DMS114 treated with DMSO at 0.1 percent for 48 hours (cell line): ENCODE data around the gene CBX5.
"Not testable (repeated sequence)": the region's sequence is repeated elsewhere in the genome, so short reads cannot be mapped to it uniquely, and the experiment has no call there.

Experiments used
- DNase-seq: peaks from one replicate; lab custom pipeline; 2025; ENCODE audit not compliant: unreplicated experiment; lab: John Stamatoyannopoulos, UW

Gene CBX5

GRCh38 chr12:54200412-54200811 is 79.5 kb downstream of the CBX5 start:
- DNase-seq = no peak

- DNase-seq = no peak
Observed at GRCh38 chr12:54199917-54200316, 80.0 kb downstream of the CBX5 start.

GRCh38 chr12:54199034-54199433 is 80.9 kb downstream of the CBX5 start:
- DNase-seq = no peak

DNA sequence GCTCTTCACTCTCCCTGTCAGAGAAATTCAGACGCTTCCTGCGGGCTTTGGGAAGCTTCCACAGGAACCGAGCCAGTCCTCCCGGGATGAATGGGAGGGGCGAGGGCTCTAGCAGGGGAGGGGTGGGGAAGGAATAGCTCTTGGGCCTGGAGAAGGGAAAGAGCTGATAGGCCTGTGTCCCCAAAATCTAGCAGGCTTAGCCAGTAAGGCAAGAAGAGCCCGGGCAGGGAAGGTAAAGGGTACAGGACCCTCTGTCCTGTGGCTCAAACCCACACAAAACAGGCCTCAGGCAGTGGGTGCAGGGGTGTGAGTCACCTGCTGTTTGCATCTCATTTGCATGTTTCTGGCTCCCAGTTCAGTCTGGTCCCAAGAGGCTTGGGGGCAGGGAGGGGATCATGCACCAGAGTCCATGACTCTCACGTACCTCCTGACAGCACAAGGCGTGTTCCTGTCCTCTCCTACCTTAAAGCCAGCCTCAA is 82.5 kb downstream of the CBX5 start:
- no peak for DNase-seq

- DNase-seq = no peak
Observed at GRCh38 chr12:54197010-54197409, 82.9 kb downstream of the CBX5 start.

DNA sequence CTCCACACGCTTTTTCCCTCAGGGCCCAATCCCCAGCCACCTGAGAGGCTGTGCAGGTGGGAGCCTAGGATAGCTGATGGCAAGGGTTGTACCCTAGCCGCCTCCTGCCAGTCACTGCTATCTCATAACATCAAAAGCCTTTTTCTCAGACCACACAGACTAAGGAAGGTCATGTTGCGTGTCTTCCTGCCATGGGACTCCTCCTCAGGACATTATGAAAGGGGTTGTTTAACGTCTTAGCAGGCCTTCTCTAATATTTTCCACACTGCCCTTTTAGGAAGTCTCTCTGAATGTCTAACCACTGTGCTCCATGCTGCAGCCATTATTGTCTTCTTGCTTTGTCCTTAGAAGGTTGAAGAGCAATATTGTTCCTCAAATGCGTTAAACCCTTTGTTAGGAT is 83.5 kb downstream of the CBX5 start:
- no peak for DNase-seq

- no peak for DNase-seq
Observed at GRCh38 chr12:54195737-54196347, 84.1 kb downstream of the CBX5 start.

- no peak for DNase-seq
Observed at GRCh38 chr12:54195080-54195736, 84.7 kb downstream of the CBX5 start.

- DNase-seq = not testable (repeated sequence)
Observed at GRCh38 chr12:54194611-54195010, 85.3 kb downstream of the CBX5 start.

DNA sequence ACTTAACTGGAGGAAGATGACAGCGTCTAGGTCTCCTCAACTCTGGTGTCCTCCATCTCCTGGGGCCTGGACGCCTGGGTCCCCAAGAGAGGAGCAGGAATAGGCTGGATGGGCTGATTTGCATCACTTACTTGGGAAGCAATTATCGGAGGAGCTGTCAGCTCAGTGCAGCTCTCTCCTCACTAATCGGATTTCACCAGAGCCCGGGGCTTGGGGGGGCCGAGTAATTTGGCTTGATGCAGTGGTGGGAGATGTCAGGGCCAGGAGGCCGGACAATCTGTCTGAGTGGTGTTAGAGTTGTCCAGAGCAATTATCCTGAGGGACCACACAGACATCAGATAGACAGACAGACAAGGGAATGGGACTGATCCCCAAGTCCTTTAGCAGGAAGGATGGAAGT is 86.5 kb downstream of the CBX5 start:
- DNase-seq = no peak

GRCh38 chr12:54191550-54192022 is 88.3 kb downstream of the CBX5 start:
- peak; percentile 87 for DNase-seq

- no peak for DNase-seq
Observed at GRCh38 chr12:54191126-54191525, 88.8 kb downstream of the CBX5 start.

- DNase-seq = no peak
Observed at GRCh38 chr12:54189198-54189539, 90.8 kb downstream of the CBX5 start.

- DNase-seq = no peak
Observed at GRCh38 chr12:54187075-54187474, 92.8 kb downstream of the CBX5 start.

DNA sequence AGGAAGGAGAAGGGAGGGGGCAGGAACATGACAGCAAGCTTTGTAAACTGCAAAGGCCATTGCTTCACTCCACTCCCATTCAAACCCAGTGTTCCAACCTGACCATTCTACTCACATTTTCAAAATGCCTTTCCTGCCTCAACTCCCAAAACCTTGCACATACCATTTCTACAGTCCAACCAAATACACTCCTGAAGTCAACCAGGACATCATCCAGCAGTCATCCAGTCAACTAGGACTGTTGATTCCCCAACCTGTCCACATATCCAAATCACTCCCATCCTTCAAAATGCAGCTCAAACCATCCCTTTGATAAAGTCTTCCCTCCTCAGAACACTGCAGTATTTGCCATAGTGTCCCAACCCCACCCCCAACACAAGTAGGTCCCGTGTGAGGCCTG is 94.0 kb downstream of the CBX5 start:
- DNase-seq = no peak

DNA sequence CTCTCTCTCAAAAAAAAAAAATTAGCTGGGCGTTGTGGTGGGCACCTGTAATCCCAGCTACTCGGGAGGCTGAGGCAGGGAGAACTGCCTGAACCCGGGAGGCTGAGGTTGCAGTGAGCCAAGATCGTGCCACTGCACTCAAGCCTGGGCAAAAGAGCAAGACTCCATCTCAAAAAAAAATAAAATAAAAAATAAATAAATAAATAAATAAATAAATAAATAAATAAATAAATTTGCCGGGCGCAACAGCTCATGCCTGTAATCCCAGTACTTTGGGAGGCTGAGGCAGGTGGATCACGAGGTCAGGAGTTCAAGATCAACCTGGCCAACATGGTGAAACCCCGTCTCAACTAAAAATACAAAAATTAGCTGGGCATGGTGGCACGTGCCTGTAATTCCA is 94.6 kb downstream of the CBX5 start:
- not testable (repeated sequence) for DNase-seq

- no peak for DNase-seq
Observed at GRCh38 chr12:54184024-54184805, 95.7 kb downstream of the CBX5 start.

DNA sequence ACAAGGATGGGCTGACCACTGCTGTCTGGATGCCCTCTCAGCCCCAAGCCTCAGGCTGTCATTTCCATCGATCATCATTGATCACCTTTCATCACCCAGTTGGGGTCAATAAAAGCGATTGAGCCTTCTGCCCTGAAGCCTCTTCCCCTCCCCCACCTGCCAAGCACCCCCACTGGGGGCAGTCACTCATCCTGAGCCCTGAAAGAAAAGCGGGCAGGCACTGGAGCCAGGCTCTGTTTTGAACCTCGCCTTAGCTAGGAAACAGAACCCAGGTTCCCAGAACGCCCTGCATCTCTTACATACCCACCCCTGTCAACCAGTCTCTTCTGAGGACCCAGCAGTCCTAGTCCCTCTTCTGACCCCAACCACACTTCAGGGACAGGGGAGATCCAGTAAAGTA is 96.9 kb downstream of the CBX5 start:
- no peak for DNase-seq

- no peak for DNase-seq
Observed at GRCh38 chr12:54182086-54182485, 97.8 kb downstream of the CBX5 start.
